GM19328 (cell line): ENCODE results near the gene RBMS3.
"Not testable (repeated sequence)": the region's sequence is repeated elsewhere in the genome, so short reads cannot be mapped to it uniquely, and the experiment has no call there.

Source experiments
- ATAC-seq: cut with Tn5 transposase; IDR thresholded peaks from one replicate; pipeline ENCODE4 v1.9.1; 2021; ENCODE audit warnings: mild to moderate bottlenecking, moderate library complexity; ENCODE audit not compliant: unreplicated experiment

Gene RBMS3

GRCh38 chr3:29473481-29474170 lies 192.8 kb downstream of the RBMS3 start:
- not testable (repeated sequence) for ATAC-seq

GRCh38 chr3:29475305-29475840 lies 194.5 kb downstream of the RBMS3 start:
- ATAC-seq: no peak

GRCh38 chr3:29475854-29476253 lies 195.0 kb downstream of the RBMS3 start:
- no peak for ATAC-seq

DNA sequence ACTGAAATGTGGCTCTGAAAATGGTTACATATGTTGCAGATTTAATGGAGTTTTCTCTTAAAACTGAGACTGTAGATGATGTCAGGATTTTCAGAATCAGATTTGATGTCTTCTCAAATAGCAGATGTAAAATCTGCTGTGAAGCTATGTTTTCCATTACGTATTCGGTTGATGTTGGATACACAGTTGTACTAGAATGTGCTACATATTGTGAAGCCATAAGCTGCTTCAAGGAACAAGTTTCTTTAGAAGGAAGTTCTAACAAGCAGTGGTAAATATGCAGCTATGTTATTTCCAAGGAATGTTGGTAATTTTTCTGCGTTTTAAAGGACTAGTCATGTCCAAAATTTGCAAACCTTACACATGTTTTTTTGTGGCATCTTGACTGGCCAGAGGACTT lies 197.7 kb downstream of the RBMS3 start:
- no peak for ATAC-seq

DNA sequence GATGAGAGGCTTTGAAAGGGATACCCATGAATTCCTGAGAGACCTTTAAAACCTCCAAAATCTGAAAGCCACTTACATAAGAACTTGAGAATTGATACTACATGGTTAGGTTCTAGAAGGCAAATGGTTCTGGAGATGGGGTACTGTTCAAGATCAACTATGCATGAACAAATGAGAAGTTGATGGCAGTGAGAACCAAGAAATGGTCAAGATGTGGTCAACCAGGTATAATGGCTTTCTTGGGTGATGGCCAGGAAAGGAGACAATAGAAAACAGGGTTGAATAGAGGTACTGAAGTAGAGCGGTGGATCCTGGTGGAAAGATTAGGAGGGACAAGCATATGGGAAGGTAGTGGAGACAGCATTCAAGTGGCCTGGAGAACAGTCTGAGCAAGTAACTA lies 200.4 kb downstream of the RBMS3 start:
- no peak for ATAC-seq

DNA sequence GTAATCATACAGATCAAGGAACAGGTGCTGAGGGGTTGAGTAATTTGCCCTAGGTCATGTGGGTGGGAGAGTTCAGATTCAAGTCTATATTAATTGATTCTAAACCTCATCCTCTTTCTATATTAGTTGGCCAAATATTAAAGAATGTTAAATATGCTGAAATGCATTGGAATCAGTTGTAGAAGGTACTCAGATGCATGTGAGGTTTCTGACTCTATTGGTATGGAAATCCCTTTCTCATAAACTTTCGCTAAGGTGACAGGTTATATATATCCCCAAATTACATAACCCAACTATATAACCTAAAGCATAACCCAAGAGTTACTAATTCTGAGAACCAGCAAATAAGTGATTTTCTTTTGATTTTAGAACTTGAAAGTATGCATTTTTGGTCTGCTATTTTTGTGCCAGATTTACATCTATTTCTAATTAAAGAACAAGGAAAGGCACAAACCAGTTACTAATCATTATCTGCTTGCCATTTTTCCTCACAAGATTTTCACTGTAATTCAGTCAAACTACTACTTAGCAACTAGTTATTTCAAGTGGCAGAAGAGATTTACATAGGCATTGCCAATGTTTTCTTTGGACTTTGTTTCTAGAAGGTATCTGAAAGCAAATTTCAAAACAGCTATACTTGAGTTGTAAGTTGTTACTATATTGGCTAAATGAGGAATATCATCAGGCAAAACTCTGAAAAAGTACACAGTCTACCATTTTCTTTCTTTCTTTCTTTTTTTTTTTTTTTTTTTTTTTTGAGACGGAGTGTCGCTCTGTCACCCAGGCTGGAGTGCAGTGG lies 201.3 kb downstream of the RBMS3 start:
- no peak for ATAC-seq

- no peak for ATAC-seq
These were observed 203.8 kb downstream of the RBMS3 start for GRCh38 chr3:29484633-29485032.

DNA sequence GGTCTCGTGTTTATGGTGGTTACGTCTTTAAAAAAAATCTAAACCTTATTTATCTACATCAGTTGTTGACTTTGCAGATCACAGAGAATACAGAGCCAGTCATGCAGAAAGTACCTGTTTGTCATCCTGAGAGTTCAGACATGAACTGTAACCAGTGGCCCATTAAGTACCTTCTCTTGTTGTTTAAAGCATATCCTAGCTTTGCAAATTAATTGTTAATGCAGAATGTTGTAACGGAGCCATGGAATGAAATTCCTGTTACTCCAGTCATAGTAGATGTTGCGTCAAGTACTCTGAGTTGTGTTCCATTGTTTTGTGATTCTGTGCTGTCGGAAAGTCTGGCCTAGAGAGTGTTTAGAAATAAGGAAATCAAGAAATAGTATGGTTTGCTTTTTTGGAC lies 205.2 kb downstream of the RBMS3 start:
- no peak for ATAC-seq

DNA sequence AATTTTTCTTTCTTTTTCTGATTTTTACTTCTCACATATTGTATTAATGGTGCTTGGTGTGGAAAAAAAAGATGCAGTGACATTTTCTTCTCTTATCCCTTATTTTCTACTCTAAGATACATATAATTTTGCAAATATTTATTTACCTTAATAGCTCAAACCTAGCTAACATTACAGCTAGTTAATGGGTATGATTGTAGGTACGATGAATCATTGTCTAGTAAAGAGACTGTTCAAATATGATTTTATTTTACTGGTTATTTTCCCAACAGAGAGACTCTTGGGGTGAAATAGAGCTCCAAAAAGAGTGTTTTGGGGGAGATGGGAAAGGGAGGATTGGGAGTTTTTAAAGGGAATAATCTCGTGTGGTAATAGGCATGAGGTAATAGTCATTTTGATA lies 206.0 kb downstream of the RBMS3 start:
- ATAC-seq: no peak

DNA sequence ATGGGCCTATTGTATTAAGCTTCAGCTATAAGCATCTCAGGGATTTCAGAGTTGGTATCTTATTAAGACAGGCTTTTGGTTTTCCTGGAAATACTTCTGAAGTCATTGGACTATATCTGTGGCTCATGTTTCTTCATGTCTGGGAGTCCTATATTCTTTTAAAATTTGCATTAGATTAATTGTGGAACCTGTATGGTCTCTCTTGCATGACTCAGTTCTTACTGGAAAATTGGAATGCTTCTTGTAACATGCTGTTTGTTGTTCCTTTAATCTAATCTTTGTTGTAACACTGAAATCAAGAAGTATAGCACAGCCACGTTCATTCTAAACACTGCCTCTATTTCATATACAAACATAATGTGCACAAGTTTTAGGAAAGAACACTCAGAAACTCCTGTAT lies 208.1 kb downstream of the RBMS3 start:
- no peak for ATAC-seq

GRCh38 chr3:29493109-29493508 lies 212.2 kb downstream of the RBMS3 start:
- ATAC-seq: no peak

DNA sequence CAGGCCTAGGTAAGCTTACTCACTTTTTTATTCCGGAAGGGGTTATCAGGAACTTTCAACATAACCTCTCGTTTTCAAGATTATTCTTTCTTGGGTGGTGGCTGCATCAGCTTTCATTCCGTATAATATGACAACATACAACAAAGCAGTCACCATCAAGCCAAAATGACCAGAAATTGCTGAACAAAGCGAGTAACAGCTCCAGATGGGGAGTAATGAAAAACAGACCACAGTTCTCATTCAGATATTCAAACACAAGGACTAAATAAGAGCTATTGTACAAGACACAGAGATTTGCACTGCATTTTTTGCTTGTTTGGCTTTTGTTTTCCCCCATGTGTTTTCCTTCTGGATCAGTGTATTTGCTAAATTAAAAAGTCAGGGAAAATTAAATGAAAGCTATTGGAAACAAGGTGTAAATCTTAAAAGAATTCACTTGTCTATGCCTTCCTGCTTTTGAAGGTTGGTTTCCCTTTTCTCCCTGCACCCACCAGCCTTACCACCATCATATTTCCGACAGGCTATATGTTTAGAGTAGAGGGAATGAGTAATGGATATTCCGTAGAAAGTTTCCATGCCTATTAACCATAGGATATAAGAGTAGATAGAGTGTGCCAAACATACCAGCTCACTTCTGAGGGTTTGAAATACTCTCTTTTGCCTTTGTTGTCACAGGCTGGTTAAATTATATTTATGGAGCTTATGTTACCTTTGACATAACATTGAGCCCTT lies 213.6 kb downstream of the RBMS3 start:
- ATAC-seq: no peak

GRCh38 chr3:29497282-29497681 lies 216.4 kb downstream of the RBMS3 start:
- ATAC-seq: no peak

- no peak for ATAC-seq
These were observed 221.9 kb downstream of the RBMS3 start for GRCh38 chr3:29502771-29503170.

- ATAC-seq: no peak
These were observed 222.4 kb downstream of the RBMS3 start for GRCh38 chr3:29503314-29503713.

DNA sequence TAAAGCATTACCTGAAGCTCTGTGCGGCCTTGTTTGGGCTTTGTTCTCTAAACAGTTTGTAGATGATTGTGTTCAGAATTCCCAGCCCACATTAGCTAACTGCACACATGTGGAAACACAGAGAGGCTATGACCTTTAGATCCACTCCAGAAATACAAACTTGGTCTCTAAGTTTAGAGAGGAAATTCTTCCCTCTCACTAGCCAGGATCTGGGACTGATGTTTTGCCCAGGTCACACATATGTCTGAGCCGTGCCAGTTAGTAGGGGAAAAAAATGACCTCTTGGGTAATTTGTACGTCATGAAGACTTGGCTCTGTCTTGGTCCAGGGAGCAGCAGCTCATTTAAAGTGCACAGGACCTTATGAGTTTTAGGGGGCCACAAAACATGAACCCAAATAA lies 223.1 kb downstream of the RBMS3 start:
- no peak for ATAC-seq

- no peak for ATAC-seq
These were observed 225.6 kb downstream of the RBMS3 start for GRCh38 chr3:29506502-29506901.

GRCh38 chr3:29511701-29512100 lies 230.8 kb downstream of the RBMS3 start:
- ATAC-seq: no peak

DNA sequence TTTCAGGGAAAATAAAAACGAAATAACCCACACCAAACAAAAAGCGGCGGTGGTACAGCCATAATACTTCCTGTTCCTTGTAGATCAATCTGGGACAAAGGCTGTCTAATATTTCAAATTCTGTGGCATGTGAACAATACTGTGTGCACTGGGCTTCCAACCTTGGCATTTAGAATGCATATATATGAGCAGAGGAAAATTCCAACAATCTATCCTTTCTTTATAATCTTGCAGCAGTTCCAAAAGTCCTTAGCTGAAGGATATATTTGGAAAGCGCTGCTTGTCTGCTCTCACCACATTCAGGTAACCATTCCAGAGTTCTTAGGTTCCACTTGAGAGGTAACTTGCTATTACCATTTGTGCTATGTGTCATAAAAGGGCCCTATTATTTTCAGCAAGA lies 231.8 kb downstream of the RBMS3 start:
- no peak for ATAC-seq

DNA sequence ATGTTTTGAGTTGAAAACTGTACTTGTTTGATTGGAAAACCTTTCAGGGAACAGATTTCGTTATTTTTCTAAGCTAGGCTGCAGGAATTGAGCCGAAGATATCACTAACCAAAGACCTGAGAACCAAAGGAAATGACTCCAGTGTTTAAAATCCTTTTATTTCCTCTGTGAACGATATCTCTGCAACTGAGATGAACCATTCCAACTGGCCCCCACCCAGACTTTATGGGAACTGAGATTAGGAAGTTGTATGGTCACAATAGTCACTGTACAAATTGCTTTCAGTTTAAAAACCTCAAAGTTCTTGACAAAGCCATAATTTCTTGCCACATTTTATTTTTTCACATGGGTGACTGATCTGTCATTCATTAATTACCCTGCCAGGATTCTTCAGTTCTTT lies 232.4 kb downstream of the RBMS3 start:
- ATAC-seq: no peak

DNA sequence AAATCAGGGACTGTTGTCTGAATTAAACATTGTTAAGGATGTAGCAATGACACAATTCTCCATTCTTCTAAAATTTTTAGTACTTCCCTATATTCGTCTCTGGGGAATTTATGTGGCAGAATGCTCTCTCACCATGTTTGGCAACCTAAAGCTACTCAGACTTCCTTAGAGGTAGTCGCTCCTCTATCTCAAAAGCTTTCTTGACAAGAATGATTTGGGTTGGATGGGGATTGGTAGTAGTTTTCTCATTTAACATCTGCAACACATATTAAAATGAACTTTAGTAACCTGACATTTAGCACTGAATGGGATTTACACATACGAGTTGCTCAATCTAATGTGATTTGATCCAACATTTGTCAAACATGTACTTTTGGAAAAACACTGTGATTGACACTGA lies 233.3 kb downstream of the RBMS3 start:
- ATAC-seq: no peak

DNA sequence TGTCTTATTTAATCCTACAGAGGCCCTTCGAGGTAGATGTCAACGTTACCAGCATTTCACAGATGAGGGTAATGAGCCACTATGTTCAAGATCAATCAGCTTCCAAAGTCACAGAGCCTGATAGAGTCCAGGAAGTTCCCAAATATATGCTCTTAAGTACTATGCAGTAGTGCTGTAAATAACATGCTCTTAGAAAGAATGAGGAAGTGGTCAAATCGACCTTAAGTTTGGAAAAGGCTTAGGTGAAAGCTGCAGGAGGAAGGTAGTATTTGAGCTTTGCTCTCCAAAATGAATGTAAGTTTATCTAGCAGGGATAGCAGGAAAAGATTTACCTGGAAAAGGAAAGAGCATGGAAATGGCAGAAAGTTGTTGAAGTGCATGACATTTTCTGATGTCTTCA lies 234.0 kb downstream of the RBMS3 start:
- ATAC-seq: no peak
